ENCODE data around the gene AGPAT2. TPM values are rescaled to one million over a fixed set of nuclear protein-coding genes. Genes with fewer than 3 reads are reported as not detected.

Gene AGPAT2
- total RNA-seq, 2 donors from 2014 or later: 154 TPM

DNA sequence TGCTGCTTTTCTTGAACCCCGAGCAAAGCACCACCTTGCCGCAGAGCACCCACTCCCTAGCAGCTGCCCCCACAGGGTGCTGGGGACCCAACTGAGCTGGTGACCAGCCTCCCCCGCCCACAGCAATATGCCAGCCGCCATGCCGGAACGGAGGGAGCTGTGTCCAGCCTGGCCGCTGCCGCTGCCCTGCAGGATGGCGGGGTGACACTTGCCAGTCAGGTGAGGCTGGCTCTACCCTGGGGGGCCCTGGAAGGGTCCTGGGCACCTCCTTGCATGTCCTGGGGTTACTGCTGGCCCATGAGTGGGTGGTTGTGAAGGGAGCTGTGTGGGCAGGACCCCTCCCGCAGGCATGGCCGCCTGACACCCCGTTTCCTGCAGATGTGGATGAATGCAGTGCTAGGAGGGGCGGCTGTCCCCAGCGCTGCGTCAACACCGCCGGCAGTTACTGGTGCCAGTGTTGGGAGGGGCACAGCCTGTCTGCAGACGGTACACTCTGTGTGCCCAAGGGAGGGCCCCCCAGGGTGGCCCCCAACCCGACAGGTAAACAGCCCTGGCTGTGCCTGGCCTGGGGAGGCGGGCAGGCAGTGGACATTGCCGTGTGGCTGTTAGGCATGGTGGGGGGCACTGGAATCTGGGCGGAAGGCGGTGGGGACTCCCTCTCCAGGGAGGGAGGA is 17.3 kb downstream of the AGPAT2 start:
- DNase-seq (no peak), ATAC-seq (no peak)
- intact Hi-C loops (cut with DNase I): no loop called here

- peak in 1 of 2 donors; percentile 2 for ATAC-seq
Observed at GRCh38 chr9:136668983-136669790, 18.1 kb downstream of the AGPAT2 start.

GRCh38 chr9:136667940-136668760 is 19.1 kb downstream of the AGPAT2 start:
- ATAC-seq: no peak
- no peak for DNase-seq
- intact Hi-C loops (cut with DNase I): no loop called here

More at GRCh38 chr9:136668983-136669790, 18.1 kb downstream of the AGPAT2 start:
- intact Hi-C loops (cut with DNase I): no loop called here
- no peak for DNase-seq

- intact Hi-C loops (cut with DNase I): no loop called here
- ATAC-seq: no peak
- no peak for DNase-seq
Observed at GRCh38 chr9:136667214-136667939, 19.9 kb downstream of the AGPAT2 start.

DNA sequence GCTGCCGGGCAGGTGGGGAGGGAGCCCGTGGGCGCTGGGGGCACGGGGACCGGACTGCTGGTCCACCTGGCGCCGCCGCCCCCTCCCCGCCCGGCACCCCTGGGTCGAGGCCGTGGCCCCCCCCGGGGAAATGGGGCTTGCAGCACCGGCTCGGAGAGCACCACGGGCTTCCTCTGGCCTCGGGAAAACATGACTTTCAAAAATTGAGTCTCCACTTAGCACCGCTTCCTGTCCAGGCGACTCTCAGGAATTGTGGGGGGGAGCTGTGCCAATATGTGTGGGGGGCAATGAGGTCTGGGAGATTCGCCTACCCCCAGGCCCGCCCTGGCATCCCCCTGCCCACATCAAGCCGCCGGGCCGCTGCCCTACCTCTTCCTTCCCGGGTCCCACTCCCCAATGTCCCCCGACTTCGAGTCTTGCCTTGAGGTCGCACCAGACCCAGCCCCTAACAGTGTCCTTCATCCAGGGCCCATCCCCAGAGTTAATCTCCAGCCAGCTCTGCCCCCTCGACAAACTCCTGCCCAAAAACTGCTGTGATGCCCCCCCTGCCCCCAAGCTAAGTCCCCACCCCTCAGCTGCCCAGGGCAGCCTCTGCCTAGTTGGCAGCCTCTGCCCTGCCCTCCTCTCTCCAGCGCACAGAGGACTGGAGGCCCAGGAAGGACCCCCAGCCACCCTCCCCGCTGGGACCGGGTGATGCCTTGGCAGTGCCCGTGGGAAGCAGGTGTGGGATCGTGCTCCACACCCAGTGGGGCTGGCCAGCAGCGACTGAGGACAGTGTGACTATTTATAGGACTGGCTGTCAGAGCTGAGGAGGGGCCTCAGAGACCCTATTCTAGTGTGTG is 20.7 kb downstream of the AGPAT2 start:
- intact Hi-C loops (cut with DNase I): no loop called here
- peak in 1 of 2 donors; percentile 0 for ATAC-seq
- peak; percentile 28 for DNase-seq

GRCh38 chr9:136665704-136666371 is 21.4 kb downstream of the AGPAT2 start:
- intact Hi-C loops (cut with DNase I): no loop called here

GRCh38 chr9:136665111-136665703 is 22.1 kb downstream of the AGPAT2 start:
- intact Hi-C loops (cut with DNase I): no loop called here
- peak; percentile 48 for DNase-seq
- no peak for ATAC-seq

More at GRCh38 chr9:136665704-136666371, 21.4 kb downstream of the AGPAT2 start:
- DNase-seq: peak; percentile 48
- no peak for ATAC-seq

- intact Hi-C loops (cut with DNase I): no loop called here
- ATAC-seq: no peak
- peak; percentile 31 for DNase-seq
Observed at GRCh38 chr9:136664000-136664915, 23.0 kb downstream of the AGPAT2 start.

- ATAC-seq (peak; percentile 3 to 47), DNase-seq (peak; percentile 89)
- intact Hi-C loops (cut with DNase I): no loop called here
Observed at GRCh38 chr9:136662656-136663581, 24.3 kb downstream of the AGPAT2 start, which contains the start of gene EGFL7. Gene EGFL7, plus strand, starts transcription at chr9:136662916. Its CDS starts 5,367 bp downstream, at chr9:136668283.

DNA sequence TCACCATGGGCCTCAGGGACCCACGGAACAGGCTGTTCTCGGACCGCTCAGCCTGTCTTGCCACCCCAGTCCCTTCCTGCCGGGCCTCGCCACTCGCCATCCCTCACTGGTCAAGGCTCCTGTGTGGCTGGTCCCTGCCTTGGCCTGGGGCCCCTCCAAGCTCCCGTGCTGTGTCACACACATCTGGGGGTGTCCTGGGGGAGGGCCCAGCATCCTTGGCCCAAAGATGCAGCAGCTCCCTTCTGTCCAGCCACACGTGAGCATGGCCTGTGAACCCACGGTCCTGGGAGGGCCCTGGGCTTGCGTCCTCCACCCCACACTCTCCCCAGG is 25.0 kb downstream of the AGPAT2 start:
- ATAC-seq: peak in 1 of 2 donors; percentile 1
- intact Hi-C loops (cut with DNase I): no loop called here
- DNase-seq: no peak

DNA sequence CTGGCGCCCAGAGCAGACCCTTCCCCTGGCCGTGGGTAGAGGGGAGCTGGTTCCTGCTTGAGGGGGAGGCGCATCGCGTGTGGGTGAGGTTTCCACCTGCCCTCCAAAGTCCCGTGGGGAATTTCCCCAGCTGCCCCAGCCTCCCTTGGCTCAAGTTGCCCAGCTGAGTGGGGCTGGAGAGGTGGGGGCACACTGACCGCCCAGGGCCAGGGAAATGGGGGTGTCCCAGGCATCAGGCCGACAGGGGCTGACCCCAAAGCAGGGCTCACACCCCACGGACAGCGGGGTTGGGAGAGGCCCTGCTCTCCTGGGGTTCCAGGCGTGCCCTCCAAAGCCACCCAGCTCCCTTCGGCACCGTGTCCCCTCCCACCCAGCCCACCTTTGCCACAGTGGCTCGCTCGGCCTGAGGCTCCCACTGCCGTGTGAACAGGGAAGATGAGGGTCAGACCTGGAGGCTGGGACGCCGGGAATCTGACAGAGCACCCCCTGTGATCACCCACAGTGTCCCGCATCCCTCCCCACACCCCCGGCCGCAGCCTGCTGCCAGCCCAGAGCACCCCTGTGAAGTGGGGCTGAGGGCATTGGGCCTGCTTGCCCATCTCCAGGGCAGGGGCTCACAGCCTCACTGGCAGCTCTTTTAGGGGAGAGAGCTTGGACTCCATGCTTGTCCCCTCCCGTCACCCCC is 25.5 kb downstream of the AGPAT2 start:
- intact Hi-C loops (cut with DNase I): no loop called here
- ATAC-seq (no peak), DNase-seq (peak; percentile 57)

DNA sequence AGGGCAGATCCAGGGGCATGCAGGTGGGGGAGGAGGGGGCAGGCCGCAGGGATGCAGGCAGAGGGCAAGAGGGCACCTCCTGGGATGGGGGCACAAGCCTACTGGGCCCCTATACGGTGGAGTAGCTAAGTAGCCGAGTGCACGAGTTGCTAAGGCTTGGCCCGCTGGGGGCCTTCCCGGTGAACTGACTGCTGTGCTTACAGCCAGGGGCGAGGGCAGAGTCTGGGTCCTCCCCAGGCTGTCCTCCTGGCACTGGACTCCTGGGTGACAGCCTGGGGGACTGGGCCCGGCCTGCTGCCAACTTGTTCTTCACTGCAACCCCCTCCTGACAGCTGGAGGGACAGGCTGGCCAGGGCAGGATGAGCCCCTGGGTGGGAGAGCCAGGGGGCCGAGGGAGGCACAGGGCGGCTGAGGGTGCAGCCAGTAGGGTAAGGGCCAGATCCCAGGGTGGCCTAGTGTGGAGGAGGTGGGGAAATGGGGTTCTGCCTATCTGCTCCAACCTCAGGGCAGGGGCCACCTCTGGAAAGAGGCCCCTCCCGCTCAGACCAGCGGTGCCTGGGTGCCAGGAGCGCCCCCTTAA is 26.2 kb downstream of the AGPAT2 start:
- DNase-seq (no peak), ATAC-seq (no peak)
- intact Hi-C loops (cut with DNase I): no loop called here

DNA sequence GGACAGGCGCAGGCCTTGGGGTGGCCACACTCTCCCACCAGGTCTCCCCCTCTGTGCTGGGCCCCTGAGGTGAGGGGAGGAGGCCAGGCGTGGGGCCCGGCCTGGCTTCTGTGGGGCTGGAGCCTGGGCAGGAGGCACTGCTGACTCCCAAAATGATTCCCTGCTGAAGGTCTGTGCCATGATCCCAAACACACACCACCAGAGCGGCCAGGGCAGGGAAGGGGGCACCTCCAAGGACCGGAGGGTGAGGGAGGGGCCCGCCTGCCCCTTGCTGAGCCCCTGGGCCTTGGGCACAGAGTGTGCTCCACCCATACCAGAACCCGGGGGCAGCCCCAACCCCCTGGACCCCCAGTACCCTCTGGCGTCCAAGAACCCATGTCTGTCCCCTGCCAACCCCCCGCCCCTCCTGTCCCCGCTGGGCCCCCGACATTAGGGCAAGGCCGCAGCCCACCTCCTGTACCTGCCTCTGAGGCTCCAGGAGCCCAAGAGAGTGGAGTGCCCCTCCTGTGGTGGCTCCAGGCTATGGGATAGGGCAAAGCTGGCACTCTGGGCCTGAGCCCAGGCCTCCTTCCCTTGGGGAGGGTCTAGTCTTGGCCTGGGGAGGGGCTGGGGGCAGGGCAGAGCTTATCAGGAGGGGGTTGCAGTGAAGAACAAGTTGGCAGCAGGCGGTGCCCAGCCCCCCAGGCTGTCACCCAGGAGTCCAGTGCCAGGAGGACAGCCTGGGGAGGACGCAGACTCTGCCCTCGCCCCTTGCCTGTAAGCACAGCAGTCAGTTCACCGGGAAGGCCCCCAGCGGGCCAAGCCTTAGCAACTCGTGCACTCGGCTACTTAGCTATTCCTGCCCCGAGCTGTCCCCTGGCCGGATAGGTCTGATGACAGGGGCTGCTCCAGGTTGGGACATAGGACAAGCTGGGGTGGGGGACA is 27.1 kb downstream of the AGPAT2 start:
- ATAC-seq (no peak), DNase-seq (no peak)
- intact Hi-C loops (cut with DNase I): no loop called here

Data from left cardiac atrium (tissue), 4 donors.